HepG2 (cell line): ENCODE results near the gene PRM3. TPM values are rescaled to one million over a fixed set of nuclear protein-coding genes. Genes with fewer than 3 reads are reported as not detected.

Source experiments
- ATF4 ChIP-seq, 2 experiments: fragments of 450-650 bp in 1 of 2; sonication (generic) in 1 of 2; formaldehyde crosslinking; IDR thresholded peaks; 2 replicates each; pipeline versions ENCODE4 v1.5.0 to v1.8.0; 2020 to 2022; ENCODE audit warnings: mild to moderate bottlenecking in 1 of 2, missing genetic modification reagents in 1 of 2
- DRAP1 ChIP-seq: IDR thresholded peaks from 2 replicates; pipeline ENCODE4 v1.6.1; 2016; ENCODE audit warnings: missing genetic modification reagents, missing compliant biosample characterization
- FUBP1 ChIP-seq: sonication (generic); formaldehyde crosslinking; IDR thresholded peaks from 2 replicates; pipeline ENCODE4 v1.5.1; 2020; ENCODE audit warnings: missing genetic modification reagents, mild to moderate bottlenecking, borderline replicate concordance
- PCBP1 ChIP-seq: fragments of 200-400 bp; formaldehyde crosslinking; IDR thresholded peaks from 2 replicates; pipeline ENCODE4 v1.6.1; 2017; ENCODE audit warnings: mild to moderate bottlenecking, low read depth, low read length, borderline replicate concordance
- PLSCR1 ChIP-seq: sonication (generic); formaldehyde crosslinking; IDR thresholded peaks from 2 replicates; pipeline ENCODE4 v1.5.0; 2020; ENCODE audit warnings: missing genetic modification reagents, mild to moderate bottlenecking, borderline replicate concordance
- SKIL ChIP-seq: sonication (generic); formaldehyde crosslinking; IDR thresholded peaks from 2 replicates; pipeline ENCODE4 v1.8.0; 2022; ENCODE audit warnings: missing genetic modification reagents, mild to moderate bottlenecking, moderate library complexity, borderline replicate concordance
- THAP9 ChIP-seq: sonication (generic); formaldehyde crosslinking; IDR thresholded peaks from 2 replicates; pipeline ENCODE4; 2020; ENCODE audit warnings: missing genetic modification reagents, mild to moderate bottlenecking, borderline replicate concordance
- ZNF136 ChIP-seq: sonication (generic); formaldehyde crosslinking; IDR thresholded peaks from 2 replicates; pipeline ENCODE4 v1.8.1; 2022; ENCODE audit warnings: low read depth, mild to moderate bottlenecking, moderate library complexity, missing genetic modification reagents
- ZNF143 ChIP-seq: sonication (generic); formaldehyde crosslinking; IDR thresholded peaks from 2 replicates; pipeline ENCODE4 v1.4.0; 2020; ENCODE audit warnings: missing genetic modification reagents
- ZNF550 ChIP-seq: sonication (generic); formaldehyde crosslinking; IDR thresholded peaks from 2 replicates; pipeline ENCODE4 v1.4.0; 2020; ENCODE audit warnings: mild to moderate bottlenecking, missing genetic modification reagents, borderline replicate concordance
- ZNF574 ChIP-seq: sonication (generic); formaldehyde crosslinking; IDR thresholded peaks from 2 replicates; pipeline ENCODE4 v1.4.0; 2020; ENCODE audit warnings: missing genetic modification reagents
- ZNF674 ChIP-seq: sonication (generic); formaldehyde crosslinking; IDR thresholded peaks from 2 replicates; pipeline ENCODE4 v1.5.0; 2020; ENCODE audit warnings: low read depth, mild to moderate bottlenecking, missing genetic modification reagents
- ZSCAN30 ChIP-seq: sonication (generic); formaldehyde crosslinking; IDR thresholded peaks from 2 replicates; pipeline ENCODE4 v1.5.0; 2020; ENCODE audit warnings: mild to moderate bottlenecking, missing genetic modification reagents
- polyA plus RNA-seq, 8 experiments: library from polyadenylated mRNA; depleted of rRNA in 3 of 8; stranded (reverse) in 7 of 8; unstranded in 1 of 8; fragments of >200 nt; fragmentation: Illumina TruSeq in 4 of 8; extraction: Trizol in 4 of 8; gene quantifications; 2 replicates each; pipeline versions ENCODE4 v1.2.1 to v1.2.3, GENCODE V29; 2011 to 2016; ENCODE audit warnings: low read depth in 4 of 8, missing spikeins in 1 of 8, mixed read lengths in 1 of 8; ENCODE audit not compliant: insufficient read depth in 1 of 8
- total RNA-seq, 5 experiments: library from RNA; depleted of rRNA; stranded (reverse); fragments of >200 nt; fragmentation: Illumina TruSeq; extraction: Trizol; gene quantifications; 2 replicates each; pipeline ENCODE4 v1.2.3, GENCODE V29; 2016; ENCODE audit warnings: low read depth in 1 of 5

The PRM3 gene
- total and polyA plus RNA-seq, 2 of the 13 experiments (the other 11 are each of a cell fraction or from before 2014, with no cell fraction given), result not detected

- TF ChIP-seq THAP9 (CRISPR knock-in tag) (no peak), DRAP1 (CRISPR knock-in tag) (no peak), ATF4 (CRISPR knock-in tag; IDR thresholded peaks at IDR 0.05) (no peak), FUBP1 (CRISPR knock-in tag) (no peak), ZNF550 (CRISPR knock-in tag) (no peak), ZNF674 (CRISPR knock-in tag) (no peak), PLSCR1 (no peak), ZNF574 (CRISPR knock-in tag) (no peak), PCBP1 (no peak), ZSCAN30 (CRISPR knock-in tag) (no peak), ZNF143 (CRISPR knock-in tag) (no peak), ZNF136 (CRISPR knock-in tag) (no peak), SKIL (CRISPR knock-in tag) (no peak)
Measured at GRCh38 chr16:11307639-11308492, 34.4 kb upstream of the PRM3 start (continued).
